ENCODE data around the gene PALLD. TPM values are rescaled to one million over a fixed set of nuclear protein-coding genes. Genes with fewer than 3 reads are reported as not detected.
"Not testable (repeated sequence)": the region's sequence is repeated elsewhere in the genome, so short reads cannot be mapped to it uniquely, and the experiment has no call there.

The PALLD gene
- total RNA-seq, 2 donors from 2014 or later: 11.3 to 49.1 TPM

DNA sequence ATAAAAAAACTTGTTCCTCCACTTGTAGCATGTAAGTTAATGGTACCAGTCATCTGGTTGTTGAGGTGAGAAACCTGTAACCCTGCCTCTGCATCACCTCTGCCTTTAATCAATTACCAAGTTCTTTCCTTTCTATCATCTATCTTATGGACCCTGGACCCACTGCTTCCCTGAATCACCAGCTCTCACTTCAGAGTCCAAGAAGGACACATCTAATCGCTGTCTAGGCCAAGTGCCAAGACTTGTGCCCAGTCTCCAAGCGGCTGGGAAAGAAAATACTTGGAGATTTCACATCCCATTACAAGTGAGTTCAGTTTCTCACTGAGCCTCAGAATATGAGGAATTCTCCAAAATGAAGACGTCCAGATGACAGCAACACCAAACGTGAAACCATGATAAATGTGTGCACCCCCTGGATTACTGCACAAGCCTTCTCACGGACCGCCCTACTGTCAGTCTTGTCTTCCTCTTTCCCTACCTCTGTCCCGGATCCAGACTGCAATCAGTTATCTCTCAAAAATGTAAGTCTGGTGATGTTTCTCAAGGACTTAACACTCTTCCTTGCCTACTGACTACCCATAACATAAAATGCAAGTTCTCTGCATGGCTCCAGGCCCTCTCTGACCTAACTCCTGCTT, 10.4 kb downstream of the PALLD start:
- Mint-ChIP-seq H3K27me3 (no peaks in the 10 kb centered on the region), H3K9me3 (no peaks in the 10 kb centered on the region), H3K27ac (no peak overlapping the region), H3K4me1 (peaks cover 19% of the 10 kb centered on the region), H3K36me3 (ENCODE audit: low read depth) (no peaks in the 10 kb centered on the region), H3K4me3 (no peak overlapping the region)
- no peak for ATAC-seq (replicated peaks)

DNA sequence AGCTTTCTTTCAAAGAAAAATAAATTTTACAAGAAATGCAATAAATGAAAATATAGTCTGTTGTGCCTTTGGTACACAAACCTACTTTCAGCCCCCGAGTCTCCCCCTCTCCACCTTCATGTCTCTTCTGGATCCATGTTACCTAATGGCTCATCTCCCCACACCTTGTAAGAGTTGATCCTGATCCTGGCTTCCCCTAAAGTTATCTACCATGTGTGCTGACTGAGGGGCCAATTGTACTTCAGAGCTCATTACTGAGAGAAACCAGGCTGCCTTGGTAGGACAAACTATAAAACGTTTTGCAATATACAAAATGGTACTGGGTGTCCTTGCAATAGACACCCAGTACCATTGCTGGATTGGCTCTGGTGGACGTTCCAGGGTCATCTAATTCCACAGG, 11.8 kb downstream of the PALLD start:
- no peaks in the 10 kb centered on the region for H3K36me3 Mint-ChIP-seq (ENCODE audit: low read depth)
- ATAC-seq (replicated peaks): no peak
- no peaks in the 10 kb centered on the region for H3K27me3 Mint-ChIP-seq
- no peak overlapping the region for H3K27ac Mint-ChIP-seq
- no peak overlapping the region for H3K4me3 Mint-ChIP-seq
- peaks cover 23% of the 10 kb centered on the region for H3K4me1 Mint-ChIP-seq
- H3K9me3 Mint-ChIP-seq: no peaks in the 10 kb centered on the region

DNA sequence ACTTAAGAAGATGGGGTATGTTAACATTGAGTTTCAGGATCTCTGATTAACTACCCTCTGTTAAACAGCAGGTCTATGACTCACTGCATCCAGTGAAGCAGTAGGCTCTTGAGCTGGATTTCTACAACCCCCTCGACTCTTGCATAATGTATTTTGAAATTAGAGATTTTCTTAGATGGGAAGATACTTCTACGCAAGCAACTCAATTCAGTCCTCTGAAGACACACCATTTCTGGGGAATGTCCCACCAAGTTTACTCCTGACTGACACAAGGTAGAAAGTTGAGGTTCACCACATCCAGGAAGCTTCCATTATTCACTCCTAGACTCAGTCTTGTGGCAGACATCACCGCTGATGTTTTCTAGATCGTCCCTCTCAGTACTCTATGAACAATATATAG, 12.9 kb downstream of the PALLD start:
- Mint-ChIP-seq H3K27ac (peak overlapping the region; percentile 54), H3K4me3 (peak overlapping the region; percentile 44), H3K27me3 (no peaks in the 10 kb centered on the region), H3K9me3 (no peaks in the 10 kb centered on the region), H3K36me3 (ENCODE audit: low read depth) (no peaks in the 10 kb centered on the region), H3K4me1 (peaks cover 23% of the 10 kb centered on the region)
- peak; percentile 98 for ATAC-seq (replicated peaks)

DNA sequence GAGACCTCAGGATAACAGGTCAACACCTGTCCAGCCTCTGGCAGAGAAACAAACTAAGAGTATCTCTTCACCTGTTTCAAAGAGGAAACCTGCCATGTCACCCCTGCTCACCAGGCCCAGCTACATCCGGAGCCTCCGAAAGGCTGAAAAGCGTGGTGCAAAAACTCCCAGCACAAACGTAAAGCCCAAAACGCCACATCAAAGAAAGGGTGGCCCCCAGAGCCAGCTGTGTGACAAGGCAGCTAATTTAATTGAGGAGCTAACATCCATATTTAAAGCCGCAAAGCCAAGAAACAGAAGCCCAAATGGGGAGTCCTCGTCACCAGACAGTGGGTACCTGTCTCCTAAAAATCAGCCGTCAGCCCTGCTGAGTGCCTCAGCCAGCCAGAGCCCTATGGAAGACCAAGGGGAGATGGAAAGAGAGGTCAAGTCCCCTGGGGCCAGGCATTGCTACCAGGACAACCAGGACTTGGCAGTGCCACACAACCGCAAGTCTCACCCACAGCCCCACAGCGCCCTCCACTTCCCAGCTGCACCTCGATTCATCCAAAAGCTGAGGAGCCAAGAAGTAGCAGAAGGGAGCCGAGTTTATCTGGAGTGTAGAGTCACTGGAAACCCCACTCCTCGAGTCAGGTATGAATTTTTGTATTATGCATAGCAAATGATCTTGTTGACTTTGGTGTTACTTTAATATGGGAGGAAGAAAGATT, 15.1 kb downstream of the PALLD start:
- Mint-ChIP-seq H3K27ac (peak overlapping the region; percentile 53), H3K4me3 (peak overlapping the region; percentile 33)

DNA sequence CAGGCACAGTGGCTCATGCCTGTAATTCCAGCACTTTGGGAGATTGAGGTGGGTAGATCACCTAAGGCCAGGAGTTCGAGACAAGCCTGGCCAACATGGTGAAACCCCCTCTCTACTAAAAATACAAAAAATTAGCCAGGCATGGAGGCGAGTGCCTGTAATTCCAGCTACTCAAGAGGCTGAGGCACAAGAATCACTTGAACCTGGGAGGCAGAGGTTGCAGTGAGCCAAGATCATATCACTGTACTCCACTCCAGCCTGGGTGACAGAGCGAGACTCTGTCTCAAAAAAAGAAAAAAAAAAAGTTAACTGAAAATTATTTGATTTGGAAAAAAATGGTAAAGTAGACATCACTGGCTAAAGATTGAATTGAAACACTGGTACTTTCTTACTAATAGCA, 17.0 kb downstream of the PALLD start:
- H3K4me1 Mint-ChIP-seq: peaks cover 23% of the 10 kb centered on the region
- not testable (repeated sequence) for H3K36me3 Mint-ChIP-seq (ENCODE audit: low read depth); H3K27ac Mint-ChIP-seq; H3K4me3 Mint-ChIP-seq; ATAC-seq (replicated peaks); H3K9me3 Mint-ChIP-seq; H3K27me3 Mint-ChIP-seq

More for the DNA sequence above, 15.1 kb downstream of the PALLD start:
- Mint-ChIP-seq H3K9me3 (no peaks in the 10 kb centered on the region), H3K36me3 (ENCODE audit: low read depth) (no peaks in the 10 kb centered on the region), H3K4me1 (peaks cover 23% of the 10 kb centered on the region), H3K27me3 (peaks cover 3% of the 10 kb centered on the region)
- ATAC-seq (replicated peaks): peak; percentile 22

DNA sequence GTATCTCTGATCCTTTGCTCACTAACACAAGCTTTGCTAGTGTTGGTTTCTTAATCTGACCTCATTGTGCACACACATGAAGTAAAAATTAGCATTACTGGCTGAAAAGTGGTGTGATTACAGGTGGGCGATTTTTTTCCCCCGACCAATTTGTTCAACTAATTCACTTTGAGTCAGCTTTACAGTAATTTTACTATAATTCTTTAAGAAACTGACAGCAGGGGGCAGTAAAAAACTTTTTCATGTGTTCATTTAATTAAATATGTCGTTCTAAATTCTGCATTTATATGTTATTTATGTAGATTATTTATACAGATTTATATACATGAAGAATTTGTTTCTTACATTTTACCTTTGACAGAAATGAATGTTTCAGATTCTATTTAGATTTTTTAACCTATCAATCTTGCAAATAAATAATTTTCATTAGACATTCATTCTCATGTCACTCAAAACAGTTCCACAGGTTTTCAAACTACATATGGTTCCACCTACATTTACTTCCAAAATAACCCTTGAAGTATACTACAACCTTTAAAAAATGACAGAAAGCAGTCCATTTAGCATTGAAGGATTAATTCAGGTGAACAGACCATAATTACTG, 17.5 kb downstream of the PALLD start:
- Mint-ChIP-seq H3K4me1 (peaks cover 23% of the 10 kb centered on the region), H3K9me3 (no peaks in the 10 kb centered on the region), H3K27me3 (peaks cover 7% of the 10 kb centered on the region), H3K27ac (no peak overlapping the region), H3K4me3 (no peak overlapping the region), H3K36me3 (ENCODE audit: low read depth) (no peaks in the 10 kb centered on the region)
- no peak for ATAC-seq (replicated peaks)

DNA sequence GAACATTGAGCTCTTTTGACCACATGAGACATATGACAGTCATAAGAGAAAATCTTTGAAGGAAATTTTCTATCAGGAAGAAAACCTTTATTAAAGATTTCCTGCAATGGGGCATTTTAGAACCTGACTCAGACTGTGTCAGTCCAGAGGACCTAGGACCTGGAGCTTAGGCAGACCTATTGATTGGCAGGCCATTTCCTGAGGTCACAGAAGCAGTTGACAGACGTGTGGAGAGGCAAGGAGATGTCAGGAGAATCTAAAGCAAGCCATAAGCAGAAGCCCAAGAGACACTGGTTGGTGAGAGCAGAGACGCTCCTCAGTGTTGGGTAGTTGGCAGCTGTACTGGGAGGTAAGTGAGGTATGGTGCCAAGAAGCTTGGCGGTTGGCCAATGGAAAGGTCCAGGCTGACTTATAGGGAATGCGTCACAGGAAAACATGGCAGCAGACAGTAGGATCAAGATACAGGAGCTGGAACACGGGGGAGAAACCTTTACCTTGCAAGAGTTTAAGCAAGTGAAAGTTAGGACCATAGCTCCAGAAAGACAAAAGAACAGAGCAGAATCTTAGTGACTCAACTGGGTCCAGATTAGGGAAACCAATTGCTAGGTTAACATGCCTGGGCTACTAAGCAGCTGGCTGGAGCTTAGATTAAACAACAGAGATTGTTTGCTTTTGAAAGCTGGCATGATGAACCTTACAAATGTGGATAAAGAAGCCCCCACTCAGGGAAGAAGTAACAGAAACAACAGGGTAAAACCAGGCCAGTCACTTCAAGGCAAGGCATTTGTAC, 18.6 kb downstream of the PALLD start:
- H3K36me3 Mint-ChIP-seq (ENCODE audit: low read depth): no peaks in the 10 kb centered on the region
- no peak for ATAC-seq (replicated peaks)
- H3K27me3 Mint-ChIP-seq: peaks cover 8% of the 10 kb centered on the region
- no peak overlapping the region for H3K27ac Mint-ChIP-seq
- H3K4me3 Mint-ChIP-seq: no peak overlapping the region
- H3K4me1 Mint-ChIP-seq: peaks cover 13% of the 10 kb centered on the region
- H3K9me3 Mint-ChIP-seq: no peaks in the 10 kb centered on the region

DNA sequence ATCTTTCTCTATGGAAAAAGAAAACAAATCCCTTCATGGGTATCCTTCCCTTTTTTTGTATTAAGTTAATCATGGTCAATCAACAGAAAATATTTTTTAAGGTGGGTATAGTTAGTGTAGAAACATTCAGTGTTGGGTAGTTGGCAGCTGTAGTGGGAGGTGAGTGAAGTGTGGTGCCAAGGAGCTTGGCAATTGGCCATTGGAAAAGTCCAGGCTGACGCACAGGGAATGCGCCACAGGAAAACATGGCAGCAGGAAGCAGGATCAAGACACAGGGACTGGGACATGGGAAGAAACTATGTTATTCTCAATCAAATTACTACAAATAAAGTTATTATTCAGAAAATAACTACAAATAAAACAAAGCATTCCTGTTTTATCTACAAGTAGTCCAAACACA, 20.0 kb downstream of the PALLD start:
- Mint-ChIP-seq H3K36me3 (ENCODE audit: low read depth) (no peaks in the 10 kb centered on the region), H3K4me3 (no peak overlapping the region), H3K4me1 (peaks cover 9% of the 10 kb centered on the region), H3K27ac (no peak overlapping the region), H3K9me3 (no peaks in the 10 kb centered on the region), H3K27me3 (peaks cover 11% of the 10 kb centered on the region)
- no peak for ATAC-seq (replicated peaks)

DNA sequence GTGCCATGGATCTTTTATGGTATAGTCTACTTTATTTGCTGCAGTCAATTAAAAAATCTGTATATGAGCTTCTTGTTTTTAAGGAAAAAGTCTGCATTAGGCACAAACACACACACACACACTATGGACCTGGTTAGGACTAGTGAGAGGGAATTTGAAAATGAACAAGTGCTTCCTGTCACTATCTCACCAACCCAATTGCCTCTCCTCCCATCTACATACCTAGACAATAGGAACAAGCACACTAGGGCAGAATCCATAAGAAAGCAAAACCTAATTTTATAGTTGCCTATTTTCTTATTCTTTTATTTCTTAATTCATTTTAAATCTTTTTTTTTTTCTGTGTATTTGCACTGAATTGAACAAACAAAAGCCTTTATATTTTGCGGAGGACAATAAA, 22.7 kb downstream of the PALLD start:
- Mint-ChIP-seq H3K27me3 (peaks cover 11% of the 10 kb centered on the region), H3K9me3 (no peaks in the 10 kb centered on the region), H3K27ac (no peak overlapping the region), H3K4me1 (no peaks in the 10 kb centered on the region), H3K36me3 (ENCODE audit: low read depth) (no peaks in the 10 kb centered on the region), H3K4me3 (no peak overlapping the region)
- ATAC-seq (replicated peaks): no peak

DNA sequence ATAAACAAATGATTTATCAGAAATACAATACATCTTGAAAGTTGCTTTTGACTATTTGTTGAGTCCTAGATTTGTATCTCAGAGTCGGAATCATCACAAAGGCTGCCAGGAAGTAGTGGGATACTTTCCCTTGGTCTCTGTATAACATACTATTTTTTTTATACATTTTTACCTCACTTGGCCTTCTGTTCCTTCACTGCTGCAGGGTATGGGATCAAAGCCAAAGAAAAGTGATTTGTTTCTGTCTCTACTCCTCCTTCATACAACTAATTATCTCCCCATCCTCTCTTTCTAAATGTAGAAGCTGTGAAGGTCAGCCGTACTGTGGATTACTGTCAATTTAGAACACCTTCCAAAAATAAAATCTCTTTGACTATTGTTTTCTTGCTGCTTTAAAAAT, 24.9 kb downstream of the PALLD start:
- H3K9me3 Mint-ChIP-seq: no peaks in the 10 kb centered on the region
- no peak for ATAC-seq (replicated peaks)
- H3K4me3 Mint-ChIP-seq: no peak overlapping the region
- H3K36me3 Mint-ChIP-seq (ENCODE audit: low read depth): no peaks in the 10 kb centered on the region
- H3K4me1 Mint-ChIP-seq: no peaks in the 10 kb centered on the region
- H3K27me3 Mint-ChIP-seq: peaks cover 17% of the 10 kb centered on the region
- H3K27ac Mint-ChIP-seq: no peak overlapping the region

DNA sequence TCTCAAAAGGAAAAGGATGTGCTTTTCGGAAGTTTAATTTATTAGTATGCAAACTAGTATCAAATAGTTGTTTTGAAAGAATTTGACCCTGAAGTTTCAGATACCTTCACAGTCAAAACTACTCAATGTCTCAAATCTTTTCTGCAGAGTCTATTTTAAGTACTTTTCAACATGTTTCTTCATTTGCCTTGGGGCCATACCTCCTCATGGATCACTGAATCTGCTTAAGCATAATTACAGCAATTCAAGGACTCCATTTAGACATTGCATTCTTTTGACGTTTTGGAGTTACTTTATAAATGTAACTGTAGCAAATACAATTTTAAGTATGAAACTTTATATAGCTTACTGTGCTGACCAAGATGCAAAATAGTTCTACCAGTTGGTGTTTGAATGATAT, 25.5 kb downstream of the PALLD start:
- Mint-ChIP-seq H3K27me3 (peaks cover 18% of the 10 kb centered on the region), H3K27ac (no peak overlapping the region), H3K9me3 (no peaks in the 10 kb centered on the region), H3K4me1 (no peaks in the 10 kb centered on the region), H3K4me3 (no peak overlapping the region), H3K36me3 (ENCODE audit: low read depth) (no peaks in the 10 kb centered on the region)
- no peak for ATAC-seq (replicated peaks)

DNA sequence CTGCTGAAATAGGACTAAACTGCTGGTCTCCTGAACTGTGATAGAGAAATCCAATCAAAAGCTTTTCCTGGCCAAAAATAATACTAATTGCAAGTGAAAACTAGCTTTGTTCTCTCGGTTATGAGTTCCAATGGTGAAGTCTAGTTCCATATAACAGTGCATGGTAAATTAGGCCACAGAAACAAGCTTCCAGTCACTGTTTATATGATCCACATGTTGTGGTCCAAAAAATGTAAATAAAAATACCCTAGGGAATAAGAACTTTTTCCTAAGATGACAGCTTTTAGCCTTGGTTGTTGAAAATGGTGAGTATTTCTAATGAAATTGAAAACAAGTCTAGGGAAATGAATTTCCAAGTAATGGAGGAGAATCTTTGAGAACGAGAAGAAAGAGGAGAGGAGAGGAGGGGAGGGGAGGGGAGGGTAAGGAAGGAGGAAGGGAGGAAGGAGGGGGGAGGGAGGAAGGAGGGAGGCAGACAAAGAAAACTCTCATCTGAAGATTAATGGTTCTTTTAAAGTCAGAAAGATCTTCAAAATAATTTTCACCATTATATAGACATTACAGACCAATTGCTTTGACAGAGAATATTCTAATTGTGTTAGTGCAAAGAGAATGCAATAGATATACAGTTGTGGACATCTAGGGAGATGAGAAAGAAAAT, 26.1 kb downstream of the PALLD start:
- Mint-ChIP-seq H3K27ac (no peak overlapping the region), H3K4me3 (no peak overlapping the region), H3K9me3 (no peaks in the 10 kb centered on the region), H3K36me3 (ENCODE audit: low read depth) (no peaks in the 10 kb centered on the region), H3K4me1 (no peaks in the 10 kb centered on the region), H3K27me3 (peaks cover 23% of the 10 kb centered on the region)
- no peak for ATAC-seq (replicated peaks)

DNA sequence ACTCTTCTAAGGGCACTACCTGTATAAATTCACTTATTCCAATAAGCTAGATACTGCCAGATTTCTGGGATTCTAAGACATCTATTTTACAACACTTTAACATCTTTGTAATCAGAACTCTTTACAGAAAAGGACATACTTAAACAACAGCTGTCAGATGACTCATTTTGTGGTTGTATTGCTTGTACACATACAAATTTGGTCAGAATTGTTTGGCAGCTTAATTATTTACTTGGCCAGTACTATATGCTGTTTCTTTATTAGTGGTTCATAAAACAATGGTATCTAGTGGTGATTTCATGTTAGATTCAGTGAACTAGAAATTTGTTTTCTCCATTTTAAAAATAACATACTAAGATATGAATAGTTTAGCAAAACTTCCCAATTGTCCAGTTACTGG, 27.2 kb downstream of the PALLD start:
- Mint-ChIP-seq H3K27me3 (peaks cover 26% of the 10 kb centered on the region), H3K27ac (no peak overlapping the region), H3K4me1 (no peaks in the 10 kb centered on the region), H3K4me3 (no peak overlapping the region), H3K9me3 (no peaks in the 10 kb centered on the region), H3K36me3 (ENCODE audit: low read depth) (no peaks in the 10 kb centered on the region)
- no peak for ATAC-seq (replicated peaks)

DNA sequence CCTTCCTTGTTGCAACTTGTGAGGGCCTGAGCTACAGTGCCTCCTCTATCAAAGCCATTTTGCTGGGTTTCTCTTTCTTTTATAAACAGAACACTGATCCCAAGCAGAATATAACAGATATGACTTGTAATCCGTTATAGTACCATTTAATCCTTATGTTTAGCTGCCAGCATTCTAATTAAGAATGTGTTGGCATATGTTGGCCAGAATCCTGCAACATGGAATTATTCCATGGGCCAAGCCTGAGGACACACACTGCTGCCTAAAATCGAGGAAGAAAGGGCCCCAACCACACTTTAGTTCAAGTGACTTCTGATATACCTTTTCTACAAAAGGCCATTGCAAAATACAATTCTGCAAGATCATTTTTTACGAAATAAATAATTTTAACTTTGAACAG, 28.0 kb downstream of the PALLD start:
- no peaks in the 10 kb centered on the region for H3K4me1 Mint-ChIP-seq
- no peaks in the 10 kb centered on the region for H3K9me3 Mint-ChIP-seq
- no peaks in the 10 kb centered on the region for H3K36me3 Mint-ChIP-seq (ENCODE audit: low read depth)
- H3K4me3 Mint-ChIP-seq: no peak overlapping the region
- no peak overlapping the region for H3K27ac Mint-ChIP-seq
- no peak for ATAC-seq (replicated peaks)
- H3K27me3 Mint-ChIP-seq: peaks cover 26% of the 10 kb centered on the region

Measured in activated T-helper 17 cell treated with anti-CD3 and anti-CD28 coated beads, Interleukin-2, amount 50 U/mL, for 72 hours (primary cell).